Measurements from ENCODE around the gene MLLT6. TPM values are rescaled to one million over a fixed set of nuclear protein-coding genes. Genes with fewer than 3 reads are reported as not detected.

Gene MLLT6
- total and polyA plus RNA-seq, 2 of the 13 experiments (the other 11 are each of a cell fraction or from before 2014, with no cell fraction given), result 50.7 to 69.5 TPM

DNA sequence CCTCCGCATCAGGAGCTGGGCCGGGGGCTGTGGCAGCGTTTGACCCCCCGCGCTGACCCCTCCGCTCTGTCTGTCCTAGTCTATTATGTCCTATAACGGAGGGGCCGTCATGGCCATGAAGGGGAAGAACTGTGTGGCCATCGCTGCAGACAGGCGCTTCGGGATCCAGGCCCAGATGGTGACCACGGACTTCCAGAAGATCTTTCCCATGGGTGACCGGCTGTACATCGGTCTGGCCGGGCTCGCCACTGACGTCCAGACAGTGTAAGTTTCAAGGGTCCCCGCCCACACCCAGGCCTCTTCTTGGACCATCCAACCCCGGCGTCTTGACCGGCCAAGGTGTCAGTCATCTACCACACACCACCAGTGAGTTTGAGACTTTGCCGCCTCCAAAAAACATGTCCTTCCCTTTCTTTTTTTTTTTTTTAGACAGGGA lies 48.0 kb downstream of the MLLT6 start (continued):
- TF ChIP-seq, protein P1, sequence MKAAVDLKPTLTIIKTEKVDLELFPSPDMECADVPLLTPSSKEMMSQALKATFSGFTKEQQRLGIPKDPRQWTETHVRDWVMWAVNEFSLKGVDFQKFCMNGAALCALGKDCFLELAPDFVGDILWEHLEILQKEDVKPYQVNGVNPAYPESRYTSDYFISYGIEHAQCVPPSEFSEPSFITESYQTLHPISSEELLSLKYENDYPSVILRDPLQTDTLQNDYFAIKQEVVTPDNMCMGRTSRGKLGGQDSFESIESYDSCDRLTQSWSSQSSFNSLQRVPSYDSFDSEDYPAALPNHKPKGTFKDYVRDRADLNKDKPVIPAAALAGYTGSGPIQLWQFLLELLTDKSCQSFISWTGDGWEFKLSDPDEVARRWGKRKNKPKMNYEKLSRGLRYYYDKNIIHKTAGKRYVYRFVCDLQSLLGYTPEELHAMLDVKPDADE (CRISPR knock-in tag; IDR thresholded peaks at IDR 0.05), result 0 out of 2 replicates have a peak, but pooled peaks have one; percentile 62
- TF ChIP-seq NFKB2 (CRISPR knock-in tag; IDR thresholded peaks at IDR 0.05; ENCODE audit: borderline replicate concordance) (peak; percentile 8; the same call in 1 of the 2 replicates), WIZ (CRISPR knock-in tag; IDR thresholded peaks at IDR 0.05) (0 out of 2 replicates have a peak, but pooled peaks have one; percentile 66), MAF1 (CRISPR knock-in tag; IDR thresholded peaks at IDR 0.05; ENCODE audit: borderline replicate concordance) (0 out of 2 replicates have a peak, but pooled peaks have one; percentile 29), ZNF878 (CRISPR knock-in tag; IDR thresholded peaks at IDR 0.05) (no peak), HES4 (CRISPR knock-in tag; IDR thresholded peaks at IDR 0.05; ENCODE audit: borderline replicate concordance) (peak; percentile 90), CCDC6 (CRISPR knock-in tag; IDR thresholded peaks at IDR 0.05) (0 out of 2 replicates have a peak, but pooled peaks have one; percentile 9), SNAPC2 (CRISPR knock-in tag; IDR thresholded peaks at IDR 0.05) (no peak), ZBTB3 (CRISPR knock-in tag; IDR thresholded peaks at IDR 0.05; ENCODE audit: borderline replicate concordance, low read depth) (no peak), HOXD1 (CRISPR knock-in tag; IDR thresholded peaks at IDR 0.05) (0 out of 2 replicates have a peak, but pooled peaks have one; percentile 6), FOXP1 (IDR thresholded peaks at IDR 0.05) (no peak), FOXP1 (CRISPR knock-in tag; IDR thresholded peaks at IDR 0.05) (no peak), ZNF138 (CRISPR knock-in tag; IDR thresholded peaks at IDR 0.05; ENCODE audit: low read depth) (0 out of 2 replicates have a peak, but pooled peaks have one; percentile 71), ZNF354B (CRISPR knock-in tag; IDR thresholded peaks at IDR 0.05) (0 out of 2 replicates have a peak, but pooled peaks have one; percentile 12), ZNF766 (CRISPR knock-in tag; IDR thresholded peaks at IDR 0.05; ENCODE audit: borderline replicate concordance) (0 out of 2 replicates have a peak, but pooled peaks have one; percentile 2), KDM3A (CRISPR knock-in tag; IDR thresholded peaks at IDR 0.05; ENCODE audit: low read depth) (0 out of 2 replicates have a peak, but pooled peaks have one; percentile 7), ZNF790 (CRISPR knock-in tag; IDR thresholded peaks at IDR 0.05; ENCODE audit: borderline replicate concordance) (peak; percentile 48; the same call in 1 of the 2 replicates), ZFYVE20 (CRISPR knock-in tag; IDR thresholded peaks at IDR 0.05; ENCODE audit: borderline replicate concordance, low read depth) (0 out of 2 replicates have a peak, but pooled peaks have one; percentile 2)
- TF ChIP-seq, protein P2, sequence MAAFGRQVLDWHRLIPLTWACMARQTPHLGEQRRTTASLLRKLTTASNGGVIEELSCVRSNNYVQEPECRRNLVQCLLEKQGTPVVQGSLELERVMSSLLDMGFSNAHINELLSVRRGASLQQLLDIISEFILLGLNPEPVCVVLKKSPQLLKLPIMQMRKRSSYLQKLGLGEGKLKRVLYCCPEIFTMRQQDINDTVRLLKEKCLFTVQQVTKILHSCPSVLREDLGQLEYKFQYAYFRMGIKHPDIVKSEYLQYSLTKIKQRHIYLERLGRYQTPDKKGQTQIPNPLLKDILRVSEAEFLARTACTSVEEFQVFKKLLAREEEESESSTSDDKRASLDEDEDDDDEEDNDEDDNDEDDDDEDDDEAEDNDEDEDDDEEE (CRISPR knock-in tag; IDR thresholded peaks at IDR 0.05), result peak; percentile 91
- TF ChIP-seq, protein P3, sequence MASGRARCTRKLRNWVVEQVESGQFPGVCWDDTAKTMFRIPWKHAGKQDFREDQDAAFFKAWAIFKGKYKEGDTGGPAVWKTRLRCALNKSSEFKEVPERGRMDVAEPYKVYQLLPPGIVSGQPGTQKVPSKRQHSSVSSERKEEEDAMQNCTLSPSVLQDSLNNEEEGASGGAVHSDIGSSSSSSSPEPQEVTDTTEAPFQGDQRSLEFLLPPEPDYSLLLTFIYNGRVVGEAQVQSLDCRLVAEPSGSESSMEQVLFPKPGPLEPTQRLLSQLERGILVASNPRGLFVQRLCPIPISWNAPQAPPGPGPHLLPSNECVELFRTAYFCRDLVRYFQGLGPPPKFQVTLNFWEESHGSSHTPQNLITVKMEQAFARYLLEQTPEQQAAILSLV (CRISPR knock-in tag; IDR thresholded peaks at IDR 0.05; ENCODE audit: borderline replicate concordance), result peak; percentile 63; the same call in 1 of the 2 replicates
- TF ChIP-seq, protein P4, sequence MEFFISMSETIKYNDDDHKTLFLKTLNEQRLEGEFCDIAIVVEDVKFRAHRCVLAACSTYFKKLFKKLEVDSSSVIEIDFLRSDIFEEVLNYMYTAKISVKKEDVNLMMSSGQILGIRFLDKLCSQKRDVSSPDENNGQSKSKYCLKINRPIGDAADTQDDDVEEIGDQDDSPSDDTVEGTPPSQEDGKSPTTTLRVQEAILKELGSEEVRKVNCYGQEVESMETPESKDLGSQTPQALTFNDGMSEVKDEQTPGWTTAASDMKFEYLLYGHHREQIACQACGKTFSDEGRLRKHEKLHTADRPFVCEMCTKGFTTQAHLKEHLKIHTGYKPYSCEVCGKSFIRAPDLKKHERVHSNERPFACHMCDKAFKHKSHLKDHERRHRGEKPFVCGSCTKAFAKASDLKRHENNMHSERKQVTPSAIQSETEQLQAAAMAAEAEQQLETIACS (CRISPR knock-in tag; IDR thresholded peaks at IDR 0.05), result 0 out of 2 replicates have a peak, but pooled peaks have one; percentile 25

All from HepG2 (cell line).